ENCODE data around the gene ANKRD53.

DNA sequence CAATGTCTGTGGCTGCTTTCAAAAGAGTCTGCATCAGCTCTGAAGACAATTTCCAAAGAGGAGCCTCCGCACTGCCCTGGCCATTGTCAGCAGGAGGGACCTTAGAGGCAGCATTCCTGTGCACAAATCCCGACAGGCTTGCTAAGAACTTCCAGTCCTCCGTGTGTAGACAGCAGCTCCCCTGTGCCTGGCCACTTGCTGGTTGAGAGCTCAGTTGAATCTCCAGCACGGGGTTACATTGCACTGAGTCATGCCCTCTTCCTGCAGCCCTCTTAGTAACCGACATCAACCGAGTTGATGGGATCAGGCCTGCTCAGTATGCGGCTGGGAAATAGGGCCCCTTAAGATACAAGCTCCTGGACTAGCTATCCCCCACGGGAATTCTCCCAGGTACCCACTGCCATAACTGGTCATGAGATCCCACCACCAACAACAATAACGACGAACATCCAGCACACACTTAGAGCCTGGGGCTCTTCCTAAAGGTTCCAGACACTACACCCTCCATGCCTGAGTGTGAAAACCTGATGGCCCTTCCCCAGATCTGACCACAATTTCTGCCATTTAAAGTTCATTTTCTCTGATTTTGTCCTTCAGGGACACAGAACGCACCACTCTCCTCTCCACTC, 30.8 kb upstream of the ANKRD53 start:
- no peak for TF ChIP-seq POLR2A (IDR thresholded peaks at IDR 0.05)
- TF ChIP-seq, protein P1, sequence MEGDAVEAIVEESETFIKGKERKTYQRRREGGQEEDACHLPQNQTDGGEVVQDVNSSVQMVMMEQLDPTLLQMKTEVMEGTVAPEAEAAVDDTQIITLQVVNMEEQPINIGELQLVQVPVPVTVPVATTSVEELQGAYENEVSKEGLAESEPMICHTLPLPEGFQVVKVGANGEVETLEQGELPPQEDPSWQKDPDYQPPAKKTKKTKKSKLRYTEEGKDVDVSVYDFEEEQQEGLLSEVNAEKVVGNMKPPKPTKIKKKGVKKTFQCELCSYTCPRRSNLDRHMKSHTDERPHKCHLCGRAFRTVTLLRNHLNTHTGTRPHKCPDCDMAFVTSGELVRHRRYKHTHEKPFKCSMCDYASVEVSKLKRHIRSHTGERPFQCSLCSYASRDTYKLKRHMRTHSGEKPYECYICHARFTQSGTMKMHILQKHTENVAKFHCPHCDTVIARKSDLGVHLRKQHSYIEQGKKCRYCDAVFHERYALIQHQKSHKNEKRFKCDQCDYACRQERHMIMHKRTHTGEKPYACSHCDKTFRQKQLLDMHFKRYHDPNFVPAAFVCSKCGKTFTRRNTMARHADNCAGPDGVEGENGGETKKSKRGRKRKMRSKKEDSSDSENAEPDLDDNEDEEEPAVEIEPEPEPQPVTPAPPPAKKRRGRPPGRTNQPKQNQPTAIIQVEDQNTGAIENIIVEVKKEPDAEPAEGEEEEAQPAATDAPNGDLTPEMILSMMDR (IDR thresholded peaks at IDR 0.05): no peak

All from body of pancreas (tissue), 4 donors.